ENCODE data around the gene ZRANB1. TPM values are rescaled to one million over a fixed set of nuclear protein-coding genes. Genes with fewer than 3 reads are reported as not detected.

The ZRANB1 gene
- total and polyA plus RNA-seq, 7 experiments from 2014 or later: 7.3 to 26.4 (median 17.3) TPM

DNA sequence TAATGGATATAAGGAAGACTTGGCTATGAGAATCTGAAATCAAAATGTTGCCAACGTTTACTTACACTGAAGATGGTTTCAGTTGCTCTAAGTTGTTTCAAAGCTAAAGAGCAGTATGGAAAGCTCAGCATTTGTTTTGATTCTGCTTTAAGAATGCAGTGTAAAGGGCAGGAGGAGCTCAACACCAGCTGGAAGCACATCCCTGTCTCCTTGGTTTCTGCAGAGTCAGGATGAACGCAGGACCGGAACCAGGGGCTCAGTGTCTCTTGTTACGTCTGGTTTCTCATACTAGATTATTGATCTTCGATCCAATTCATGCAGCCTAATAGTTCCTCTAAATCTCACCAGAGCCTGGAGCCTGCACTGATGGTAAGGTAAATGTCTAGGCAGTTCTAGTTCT lies 24.1 kb downstream of the ZRANB1 start:
- DNase-seq (no peak), ATAC-seq (no peak)
- H3K27me3 Mint-ChIP-seq: no peaks in the 10 kb centered on the region
- peaks cover 14 to 75% (median 67%) of the 10 kb centered on the region in 7 donors for H3K4me1 Mint-ChIP-seq
- CTCF ChIA-PET: no interaction called here
- H3K27ac Mint-ChIP-seq: no peak overlapping the region
- H3K4me3 Mint-ChIP-seq: no peak overlapping the region
- no peaks in the 10 kb centered on the region for H3K9me3 ChIP-seq (ENCODE audit: control insufficient read depth in 2 of 3, low read length in 3 of 3)
- H3K9me3 Mint-ChIP-seq: no peaks in the 10 kb centered on the region
- H3K4me1 ChIP-seq (ENCODE audit: control insufficient read depth in 2 of 2, insufficient read depth in 2 of 2, low read length in 2 of 2): peaks cover 0 to 6% of the 10 kb centered on the region in 2 donors
- H3K27ac ChIP-seq (ENCODE audit: low read depth, low read length): no peak overlapping the region
- intact Hi-C loops (cut with micrococcal nuclease): loop anchor here in 1 of 2 donors (5.0 kb wide), 1 partner anchor 49 kb away; no protein-coding TSS in a partner anchor
- H3K36me3 Mint-ChIP-seq: peaks cover 9 to 52% (median 14%) of the 10 kb centered on the region in 5 donors
- H3K27me3 ChIP-seq (ENCODE audit: control insufficient read depth in 2 of 2, insufficient read depth in 2 of 2, low read length in 2 of 2): no peaks in the 10 kb centered on the region
- POLR2A ChIA-PET: interaction anchor here (0.6 kb wide), 1 partner anchor 47 kb away, joined by 3 read pairs; no protein-coding TSS in a partner anchor
- H3K4me3 ChIP-seq (ENCODE audit: low read length): no peak overlapping the region
- H3K36me3 ChIP-seq (ENCODE audit: control insufficient read depth in 2 of 3, insufficient read depth in 3 of 3, low read length in 3 of 3): peaks cover 0 to 36% (median 7%) of the 10 kb centered on the region in 3 experiments

DNA sequence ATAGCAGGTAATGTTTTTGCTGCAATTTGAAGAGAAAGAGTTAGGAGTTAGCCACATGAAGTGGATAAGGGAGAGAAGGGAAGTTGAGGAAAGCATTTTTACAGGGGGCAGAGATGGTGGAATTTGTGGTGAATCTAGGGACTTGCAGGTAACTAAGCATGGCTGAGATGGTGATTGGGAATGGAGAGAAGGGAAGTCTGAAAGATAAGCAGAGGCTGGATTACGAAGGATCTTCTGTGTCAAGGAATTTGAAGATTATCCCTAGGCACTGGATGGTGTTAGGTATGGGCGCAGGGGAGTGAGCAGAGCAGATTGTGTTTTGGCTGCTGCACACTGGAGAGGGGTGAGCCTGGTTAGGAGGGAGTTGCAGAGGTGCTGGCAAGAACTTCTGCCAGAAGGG lies 25.3 kb downstream of the ZRANB1 start:
- H3K4me3 Mint-ChIP-seq: no peak overlapping the region
- H3K27ac ChIP-seq (ENCODE audit: low read depth, low read length): no peak overlapping the region
- H3K4me1 Mint-ChIP-seq: peaks cover 17 to 70% (median 61%) of the 10 kb centered on the region in 7 donors
- peaks cover 0 to 36% (median 7%) of the 10 kb centered on the region in 3 experiments for H3K36me3 ChIP-seq (ENCODE audit: control insufficient read depth in 2 of 3, insufficient read depth in 3 of 3, low read length in 3 of 3)
- H3K27me3 Mint-ChIP-seq: no peaks in the 10 kb centered on the region
- intact Hi-C loops (cut with micrococcal nuclease): loop anchor here in 1 of 2 donors (5.0 kb wide), 1 partner anchor 50 kb away; no protein-coding TSS in a partner anchor
- H3K36me3 Mint-ChIP-seq: peaks cover 9 to 52% (median 14%) of the 10 kb centered on the region in 5 donors
- H3K4me3 ChIP-seq (ENCODE audit: low read length): no peak overlapping the region
- H3K9me3 Mint-ChIP-seq: no peaks in the 10 kb centered on the region
- ATAC-seq: no peak
- H3K27ac Mint-ChIP-seq: peak overlapping the region in 3 of 9 donors; percentile 61 to 76 (median 67)
- DNase-seq: no peak
- H3K4me1 ChIP-seq (ENCODE audit: control insufficient read depth in 2 of 2, insufficient read depth in 2 of 2, low read length in 2 of 2): peaks cover 0 to 6% of the 10 kb centered on the region in 2 donors
- H3K9me3 ChIP-seq (ENCODE audit: control insufficient read depth in 2 of 3, low read length in 3 of 3): no peaks in the 10 kb centered on the region
- ChIA-PET CTCF (no interaction called here), POLR2A (no interaction called here)
- H3K27me3 ChIP-seq (ENCODE audit: control insufficient read depth in 2 of 2, insufficient read depth in 2 of 2, low read length in 2 of 2): no peaks in the 10 kb centered on the region

DNA sequence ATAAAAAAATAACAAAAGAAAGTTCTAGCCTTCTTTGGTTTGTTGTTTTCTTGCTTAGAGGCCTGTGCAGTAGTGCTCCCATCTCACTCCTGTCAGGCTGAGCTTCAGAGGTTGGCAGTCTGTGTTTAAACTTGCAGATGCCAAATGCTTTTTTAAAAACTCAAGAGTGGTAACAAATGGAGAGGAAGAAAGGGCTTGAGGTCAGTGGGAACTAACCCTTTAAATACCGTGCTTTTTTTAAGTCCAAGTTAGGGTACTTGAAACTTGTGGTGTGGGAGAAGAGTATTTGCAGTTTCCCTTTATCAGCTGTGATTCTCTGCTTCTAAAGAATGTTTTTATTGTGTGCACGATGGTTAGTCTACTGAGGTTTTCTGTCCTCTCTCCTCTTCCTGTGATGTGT lies 29.4 kb downstream of the ZRANB1 start:
- no peak for ATAC-seq
- POLR2A ChIA-PET: no interaction called here
- Histone ChIP-seq H3K4me3 (ENCODE audit: low read length) (no peak overlapping the region), H3K27me3 (ENCODE audit: control insufficient read depth in 2 of 2, insufficient read depth in 2 of 2, low read length in 2 of 2) (no peaks in the 10 kb centered on the region), H3K36me3 (ENCODE audit: control insufficient read depth in 2 of 3, insufficient read depth in 3 of 3, low read length in 3 of 3) (peaks cover 4 to 44% (median 7%) of the 10 kb centered on the region in 3 experiments), H3K27ac (ENCODE audit: low read depth, low read length) (peak overlapping the region; percentile 23), H3K9me3 (ENCODE audit: control insufficient read depth in 2 of 3, low read length in 3 of 3) (no peaks in the 10 kb centered on the region), H3K4me1 (ENCODE audit: control insufficient read depth in 2 of 2, insufficient read depth in 2 of 2, low read length in 2 of 2) (peaks cover 6% of the 10 kb centered on the region in 2 donors)
- CTCF ChIA-PET: no interaction called here
- Mint-ChIP-seq H3K27ac (peak overlapping the region in 7 of 9 donors; percentile 1 to 65 (median 33)), H3K9me3 (no peaks in the 10 kb centered on the region), H3K4me3 (no peak overlapping the region), H3K36me3 (peaks cover 16 to 59% (median 19%) of the 10 kb centered on the region in 5 donors), H3K4me1 (peaks cover 22 to 61% (median 40%) of the 10 kb centered on the region in 7 donors), H3K27me3 (no peaks in the 10 kb centered on the region)
- no peak for DNase-seq
- intact Hi-C loops (cut with micrococcal nuclease): no loop called here

DNA sequence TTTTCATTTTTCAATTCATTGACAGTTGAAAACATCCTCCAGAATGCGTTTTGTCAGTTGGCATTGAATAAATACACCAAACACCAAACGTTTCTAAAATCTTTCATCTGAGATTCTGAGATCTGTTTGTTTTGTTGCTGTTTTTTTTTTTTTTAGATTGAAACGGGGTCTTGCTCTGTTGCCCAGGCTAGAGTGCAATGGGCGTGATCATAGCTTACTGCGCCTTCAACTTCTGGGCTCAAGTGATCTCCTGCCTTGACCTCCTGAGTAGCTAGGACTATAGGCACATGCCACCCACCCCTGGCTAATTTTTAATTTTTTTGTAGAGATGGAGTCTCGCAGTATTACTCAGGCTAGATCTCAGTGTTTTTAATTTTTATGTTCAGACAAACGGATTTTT lies 30.7 kb downstream of the ZRANB1 start:
- ATAC-seq: no peak
- Histone ChIP-seq H3K4me1 (ENCODE audit: control insufficient read depth in 2 of 2, insufficient read depth in 2 of 2, low read length in 2 of 2) (peaks cover 6 to 18% of the 10 kb centered on the region in 2 donors), H3K36me3 (ENCODE audit: control insufficient read depth in 2 of 3, insufficient read depth in 3 of 3, low read length in 3 of 3) (peaks cover 0 to 32% (median 4%) of the 10 kb centered on the region in 3 experiments), H3K27ac (ENCODE audit: low read depth, low read length) (no peak overlapping the region), H3K4me3 (ENCODE audit: low read length) (no peak overlapping the region), H3K9me3 (ENCODE audit: control insufficient read depth in 2 of 3, low read length in 3 of 3) (no peaks in the 10 kb centered on the region), H3K27me3 (ENCODE audit: control insufficient read depth in 2 of 2, insufficient read depth in 2 of 2, low read length in 2 of 2) (no peaks in the 10 kb centered on the region)
- no peak for DNase-seq
- CTCF ChIA-PET: interaction anchor here (0.7 kb wide), 1 partner anchor 442 kb away, joined by 3 read pairs; no protein-coding TSS in a partner anchor
- Mint-ChIP-seq H3K27me3 (no peaks in the 10 kb centered on the region), H3K9me3 (no peaks in the 10 kb centered on the region), H3K27ac (peak overlapping the region in 2 of 9 donors; percentile 27 to 33), H3K4me1 (peaks cover 21 to 54% (median 41%) of the 10 kb centered on the region in 7 donors), H3K4me3 (no peak overlapping the region), H3K36me3 (peaks cover 8 to 45% (median 13%) of the 10 kb centered on the region in 5 donors)
- POLR2A ChIA-PET: no interaction called here
- intact Hi-C loops (cut with micrococcal nuclease): no loop called here

DNA sequence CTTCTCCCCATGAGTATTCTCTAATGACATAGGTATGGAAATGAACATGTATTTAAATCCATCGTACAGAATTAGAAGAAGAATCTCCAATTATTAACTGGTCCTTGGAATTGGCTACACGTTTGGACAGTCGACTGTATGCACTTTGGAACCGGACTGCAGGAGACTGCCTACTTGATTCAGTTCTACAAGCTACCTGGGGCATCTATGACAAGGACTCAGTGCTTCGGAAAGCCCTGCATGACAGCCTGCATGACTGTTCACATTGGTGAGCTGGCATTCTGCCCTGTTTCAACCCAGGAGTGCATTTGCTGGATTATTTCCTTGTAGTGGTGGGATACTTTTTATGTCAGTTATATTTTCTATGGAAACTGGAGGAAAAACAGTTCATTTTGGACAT lies 32.2 kb downstream of the ZRANB1 start:
- no peak for DNase-seq
- POLR2A ChIA-PET: no interaction called here
- intact Hi-C loops (cut with micrococcal nuclease): no loop called here
- no peak overlapping the region for H3K27ac ChIP-seq (ENCODE audit: low read depth, low read length)
- H3K4me1 Mint-ChIP-seq: peaks cover 13 to 50% (median 37%) of the 10 kb centered on the region in 7 donors
- H3K4me3 Mint-ChIP-seq: no peak overlapping the region
- peaks cover 2 to 23% of the 10 kb centered on the region in 2 donors for H3K4me1 ChIP-seq (ENCODE audit: control insufficient read depth in 2 of 2, insufficient read depth in 2 of 2, low read length in 2 of 2)
- no peaks in the 10 kb centered on the region for H3K9me3 ChIP-seq (ENCODE audit: control insufficient read depth in 2 of 3, low read length in 3 of 3)
- H3K27ac Mint-ChIP-seq: peak overlapping the region in 1 of 9 donors; percentile 34
- no peak overlapping the region for H3K4me3 ChIP-seq (ENCODE audit: low read length)
- H3K27me3 Mint-ChIP-seq: no peaks in the 10 kb centered on the region
- peaks cover 0 to 26% (median 4%) of the 10 kb centered on the region in 3 experiments for H3K36me3 ChIP-seq (ENCODE audit: control insufficient read depth in 2 of 3, insufficient read depth in 3 of 3, low read length in 3 of 3)
- H3K9me3 Mint-ChIP-seq: no peaks in the 10 kb centered on the region
- H3K36me3 Mint-ChIP-seq: peaks cover 4 to 37% (median 18%) of the 10 kb centered on the region in 5 donors
- ATAC-seq: no peak
- no peaks in the 10 kb centered on the region for H3K27me3 ChIP-seq (ENCODE audit: control insufficient read depth in 2 of 2, insufficient read depth in 2 of 2, low read length in 2 of 2)
- CTCF ChIA-PET: no interaction called here

DNA sequence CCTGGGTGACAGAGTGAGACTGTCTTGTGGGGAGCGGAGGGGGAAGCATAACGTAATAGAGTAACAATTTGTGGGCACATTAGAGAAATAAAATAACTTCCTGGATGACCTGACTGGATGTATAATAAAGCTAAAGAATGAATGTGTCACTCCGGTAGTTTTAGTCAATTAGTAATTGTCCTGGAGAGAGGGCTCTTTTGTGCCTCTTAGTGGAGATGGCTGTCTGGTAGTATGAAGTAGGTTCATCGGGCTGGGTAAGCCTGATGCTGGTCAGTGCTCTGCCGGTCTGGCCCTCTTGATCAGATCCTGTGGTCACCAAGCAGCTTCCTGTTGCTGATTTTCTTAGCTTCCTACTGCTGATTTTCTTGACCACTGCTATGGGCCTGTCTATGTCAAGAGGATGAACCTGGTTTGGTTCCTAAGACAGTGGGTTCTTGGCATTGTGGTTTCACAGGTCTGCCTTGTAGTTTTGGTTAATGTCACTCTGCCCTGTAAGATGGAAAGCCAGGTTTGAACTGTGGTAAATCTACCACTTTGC lies 34.1 kb downstream of the ZRANB1 start:
- ChIA-PET CTCF (no interaction called here), POLR2A (no interaction called here)
- no peak overlapping the region for H3K4me3 ChIP-seq (ENCODE audit: low read length)
- H3K27me3 Mint-ChIP-seq: no peaks in the 10 kb centered on the region
- H3K27me3 ChIP-seq (ENCODE audit: control insufficient read depth in 2 of 2, insufficient read depth in 2 of 2, low read length in 2 of 2): no peaks in the 10 kb centered on the region
- H3K4me3 Mint-ChIP-seq: peak overlapping the region in 1 of 10 donors; percentile 20
- H3K9me3 Mint-ChIP-seq: no peaks in the 10 kb centered on the region
- no peaks in the 10 kb centered on the region for H3K9me3 ChIP-seq (ENCODE audit: control insufficient read depth in 2 of 3, low read length in 3 of 3)
- DNase-seq (no peak), ATAC-seq (peak; percentile 65)
- intact Hi-C loops (cut with micrococcal nuclease): no loop called here
- peaks cover 9 to 36% (median 20%) of the 10 kb centered on the region in 5 donors for H3K36me3 Mint-ChIP-seq
- peaks cover 11 to 35% (median 26%) of the 10 kb centered on the region in 7 donors for H3K4me1 Mint-ChIP-seq
- H3K27ac Mint-ChIP-seq: peak overlapping the region in 6 of 9 donors; percentile 18 to 71 (median 42)
- peaks cover 0 to 23% of the 10 kb centered on the region in 2 donors for H3K4me1 ChIP-seq (ENCODE audit: control insufficient read depth in 2 of 2, insufficient read depth in 2 of 2, low read length in 2 of 2)
- H3K36me3 ChIP-seq (ENCODE audit: control insufficient read depth in 2 of 3, insufficient read depth in 3 of 3, low read length in 3 of 3): peaks cover 0 to 22% (median 4%) of the 10 kb centered on the region in 3 experiments
- H3K27ac ChIP-seq (ENCODE audit: low read depth, low read length): no peak overlapping the region

DNA sequence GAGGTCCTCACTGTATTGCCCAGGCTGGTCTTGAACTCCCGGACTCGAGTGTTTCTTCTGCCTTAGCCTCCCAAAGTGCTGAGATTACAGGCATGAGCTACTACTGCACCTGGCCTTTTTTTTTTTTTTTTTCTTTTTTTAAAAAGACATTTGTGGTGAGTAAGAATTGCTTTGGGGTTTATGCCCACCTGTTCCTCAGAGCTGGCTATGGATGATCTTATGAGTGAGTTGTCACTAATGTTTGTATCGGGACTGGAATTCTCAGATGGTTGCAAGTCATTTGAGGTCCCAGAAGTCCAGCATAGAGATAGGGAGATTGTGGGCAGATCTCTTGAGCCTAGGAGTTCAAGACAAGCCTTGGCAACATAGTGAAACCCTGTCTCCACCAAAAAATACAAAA lies 35.2 kb downstream of the ZRANB1 start:
- H3K4me1 Mint-ChIP-seq: peaks cover 7 to 33% (median 20%) of the 10 kb centered on the region in 7 donors
- CTCF ChIA-PET: no interaction called here
- Histone ChIP-seq H3K9me3 (ENCODE audit: control insufficient read depth in 2 of 3, low read length in 3 of 3) (no peaks in the 10 kb centered on the region), H3K4me3 (ENCODE audit: low read length) (no peak overlapping the region), H3K4me1 (ENCODE audit: control insufficient read depth in 2 of 2, insufficient read depth in 2 of 2, low read length in 2 of 2) (peaks cover 0 to 23% of the 10 kb centered on the region in 2 donors), H3K36me3 (ENCODE audit: control insufficient read depth in 2 of 3, insufficient read depth in 3 of 3, low read length in 3 of 3) (peaks cover 0 to 29% (median 4%) of the 10 kb centered on the region in 3 experiments), H3K27me3 (ENCODE audit: control insufficient read depth in 2 of 2, insufficient read depth in 2 of 2, low read length in 2 of 2) (no peaks in the 10 kb centered on the region), H3K27ac (ENCODE audit: low read depth, low read length) (no peak overlapping the region)
- intact Hi-C loops (cut with micrococcal nuclease): no loop called here
- no peak overlapping the region for H3K4me3 Mint-ChIP-seq
- DNase-seq: no peak
- H3K27ac Mint-ChIP-seq: peak overlapping the region in 3 of 9 donors; percentile 8 to 56 (median 10)
- H3K27me3 Mint-ChIP-seq: no peaks in the 10 kb centered on the region
- no peak for ATAC-seq
- H3K36me3 Mint-ChIP-seq: peaks cover 9 to 38% (median 25%) of the 10 kb centered on the region in 5 donors
- POLR2A ChIA-PET: no interaction called here
- no peaks in the 10 kb centered on the region for H3K9me3 Mint-ChIP-seq
